HL-60/S4 treated with phorbol 12-myristate 13-acetate at 8.2 ng/mL for 4 days and 3 days (cell line): ENCODE data around the gene PCNX1.
"Not testable (repeated sequence)": the region's sequence is repeated elsewhere in the genome, so short reads cannot be mapped to it uniquely, and the experiment has no call there.

Source experiments
- in situ Hi-C: fragments of 300-500 bp; cut with MboI; formaldehyde crosslinking; loops from 2 replicates; pipeline ENCODE4 v1.15.0; 2022; ENCODE audit warnings: low sequenced_read_pairs

PCNX1 gene

GRCh38 chr14:71062581-71063303 lies 155.5 kb downstream of the PCNX1 start:
- in situ Hi-C loops, result no loop called here

- in situ Hi-C loops, result no loop called here
Observed at GRCh38 chr14:71063351-71063750, 156.1 kb downstream of the PCNX1 start.

GRCh38 chr14:71064747-71065146 lies 157.5 kb downstream of the PCNX1 start:
- in situ Hi-C loops, result not testable (repeated sequence)

- in situ Hi-C loops, result no loop called here
Observed at GRCh38 chr14:71070169-71070568, 162.9 kb downstream of the PCNX1 start.

GRCh38 chr14:71071042-71071441 lies 163.8 kb downstream of the PCNX1 start:
- in situ Hi-C loops, result no loop called here

- in situ Hi-C loops, result no loop called here
Observed at GRCh38 chr14:71076462-71077092, 169.3 kb downstream of the PCNX1 start.

- in situ Hi-C loops, result no loop called here
Observed at GRCh38 chr14:71078500-71078899, 171.2 kb downstream of the PCNX1 start.

- in situ Hi-C loops, result no loop called here
Observed at GRCh38 chr14:71086567-71086966, 179.3 kb downstream of the PCNX1 start.

GRCh38 chr14:71089971-71090370 lies 182.7 kb downstream of the PCNX1 start:
- in situ Hi-C loops, result no loop called here

GRCh38 chr14:71094722-71095121 lies 187.5 kb downstream of the PCNX1 start:
- in situ Hi-C loops, result no loop called here

- in situ Hi-C loops, result no loop called here
Observed at GRCh38 chr14:71096947-71097346, 189.7 kb downstream of the PCNX1 start.

- in situ Hi-C loops, result no loop called here
Observed at GRCh38 chr14:71103662-71104484, 196.6 kb downstream of the PCNX1 start.

- in situ Hi-C loops, result no loop called here
Observed at GRCh38 chr14:71105177-71105576, 197.9 kb downstream of the PCNX1 start.

GRCh38 chr14:71107921-71108320 lies 200.7 kb downstream of the PCNX1 start:
- in situ Hi-C loops, result no loop called here

GRCh38 chr14:71108398-71109119 lies 201.3 kb downstream of the PCNX1 start:
- in situ Hi-C loops, result no loop called here

- in situ Hi-C loops, result no loop called here
Observed at GRCh38 chr14:71113376-71113775, 206.1 kb downstream of the PCNX1 start.

- in situ Hi-C loops, result no loop called here
Observed at GRCh38 chr14:71114565-71114964, 207.3 kb downstream of the PCNX1 start.

GRCh38 chr14:71115306-71115705 lies 208.0 kb downstream of the PCNX1 start:
- in situ Hi-C loops, result no loop called here

- in situ Hi-C loops, result no loop called here
Observed at GRCh38 chr14:71115821-71116567, 208.7 kb downstream of the PCNX1 start.

GRCh38 chr14:71116568-71117122 lies 209.4 kb downstream of the PCNX1 start:
- in situ Hi-C loops, result no loop called here
